Lower leg skin (tissue), 3 donors: ENCODE data around the gene CLOCK.

Experiments
- CTCF ChIP-seq, 3 donors: fragments of 450-650 bp; IDR thresholded peaks; one replicate each; pipeline ENCODE4 v1.5.1; 2016; ENCODE audit warnings: antibody characterized with exemption in 3 of 3, mild to moderate bottlenecking in 3 of 3, moderate library complexity in 2 of 3
- POLR2A ChIP-seq, 2 donors: fragments of 450-650 bp; IDR thresholded peaks; one replicate each; pipeline ENCODE4 v1.6.1; 2016 to 2017; ENCODE audit warnings: antibody characterized with exemption in 2 of 2, mild to moderate bottlenecking in 1 of 2, moderate library complexity in 1 of 2

- TF ChIP-seq CTCF (IDR thresholded peaks at IDR 0.05): no peak
- TF ChIP-seq POLR2A (IDR thresholded peaks at IDR 0.05): no peak
Measured at GRCh38 chr4:55549888-55550287, 3.2 kb upstream of the CLOCK start.
